CD14-positive monocyte (primary cell): ENCODE measurements around the gene RRAD. TPM values are rescaled to one million over a fixed set of nuclear protein-coding genes. Genes with fewer than 3 reads are reported as not detected.

Experiments used
- DNase-seq, 3 donors: peaks; one replicate each; pipeline ENCODE4 v3.0.0-alpha.2; 2011 to 2022
- H2AFZ ChIP-seq: 2 replicates; pipeline ENCODE4 v1.6.0; 2012; ENCODE audit warnings: mild to moderate bottlenecking, low read depth, low read length, inconsistent platforms; ENCODE audit not compliant: insufficient read depth, poor library complexity, severe bottlenecking
- H3K27ac ChIP-seq, 2 donors: 1 replicate in 1 of 2; 2 replicates in 1 of 2; pipeline ENCODE4 v1.5.1; 2012 to 2013; ENCODE audit warnings: low read length in 2 of 2, control low read depth in 1 of 2, inconsistent platforms in 1 of 2, low read depth in 1 of 2, mild to moderate bottlenecking in 1 of 2
- H3K27me3 ChIP-seq, 2 donors: one replicate each; pipeline versions ENCODE4 v1.6.0 to v1.6.1; 2011 to 2013; ENCODE audit warnings: low read length in 2 of 2; ENCODE audit not compliant: control insufficient read depth in 2 of 2, insufficient read depth in 2 of 2
- H3K36me3 ChIP-seq, 2 donors: replicated peaks in 1 of 2; 1 replicate in 1 of 2; 2 replicates in 1 of 2; pipeline versions ENCODE4 v1.5.1 to v1.6.1; 2012 to 2013; ENCODE audit warnings: low read length in 2 of 2, control low read depth in 1 of 2, inconsistent platforms in 1 of 2, mild to moderate bottlenecking in 1 of 2; ENCODE audit not compliant: insufficient read depth in 2 of 2, control insufficient read depth in 1 of 2
- H3K4me1 ChIP-seq, 2 donors: 1 replicate in 1 of 2; 2 replicates in 1 of 2; pipeline versions ENCODE4 v1.5.1 to v1.6.1; 2012 to 2013; ENCODE audit warnings: low read length in 2 of 2, control low read depth in 1 of 2, inconsistent platforms in 1 of 2, mild to moderate bottlenecking in 1 of 2, moderate library complexity in 1 of 2; ENCODE audit not compliant: insufficient read depth in 2 of 2, control insufficient read depth in 1 of 2
- H3K4me2 ChIP-seq: replicated peaks from 2 replicates; pipeline ENCODE3; 2012; ENCODE audit warnings: low read length, moderate library complexity, mild to moderate bottlenecking; ENCODE audit not compliant: poor library complexity, severe bottlenecking; ENCODE audit errors: extremely low read depth
- H3K4me3 ChIP-seq, 3 experiments: fragments of 200-600 bp in 1 of 3; sonication (generic) in 1 of 3; replicated peaks in 1 of 3; 1 replicate in 2 of 3; 2 replicates in 1 of 3; pipeline ENCODE4 v1.5.1; 2011 to 2013; ENCODE audit warnings: low read length in 3 of 3, mild to moderate bottlenecking in 3 of 3, control low read depth in 2 of 3, low read depth in 2 of 3, inconsistent platforms in 1 of 3, moderate library complexity in 1 of 3
- H3K79me2 ChIP-seq: 2 replicates; pipeline ENCODE4 v1.6.0; 2012; ENCODE audit warnings: mild to moderate bottlenecking, control low read depth, inconsistent platforms, low read length, moderate library complexity; ENCODE audit not compliant: insufficient read depth
- H3K9ac ChIP-seq: 2 replicates; pipeline ENCODE4 v1.6.0; 2017; ENCODE audit warnings: low read length, mild to moderate bottlenecking; ENCODE audit not compliant: insufficient read depth, poor library complexity, severe bottlenecking
- H3K9me3 ChIP-seq, 2 donors: replicated peaks in 1 of 2; 1 replicate in 1 of 2; 2 replicates in 1 of 2; pipeline versions ENCODE4 v1.5.1 to v1.6.1; 2012 to 2013; ENCODE audit warnings: low read length in 2 of 2, control low read depth in 1 of 2; ENCODE audit not compliant: control insufficient read depth in 1 of 2, insufficient read depth in 1 of 2
- H4K20me1 ChIP-seq: 2 replicates; pipeline ENCODE4 v1.6.0; 2012; ENCODE audit warnings: mild to moderate bottlenecking, low read length, control low read depth, moderate library complexity; ENCODE audit not compliant: insufficient read depth
- H3K27ac Mint-ChIP-seq, 7 donors: one replicate each; pipeline ENCODE4 v1.8.0; 2020; ENCODE audit warnings: mild to moderate bottlenecking in 7 of 7, mixed read lengths in 7 of 7, moderate library complexity in 6 of 7, inconsistent platforms in 2 of 7
- H3K27me3 Mint-ChIP-seq, 3 donors: one replicate each; pipeline ENCODE4 v1.8.0; 2021 to 2022; ENCODE audit warnings: low read depth in 3 of 3, mild to moderate bottlenecking in 3 of 3, mixed read lengths in 3 of 3, moderate library complexity in 3 of 3, inconsistent platforms in 1 of 3
- H3K36me3 Mint-ChIP-seq, 2 donors: one replicate each; pipeline ENCODE4 v1.8.0; 2020; ENCODE audit warnings: mixed read lengths in 2 of 2, inconsistent platforms in 1 of 2, mild to moderate bottlenecking in 1 of 2
- H3K4me1 Mint-ChIP-seq: one replicate; pipeline ENCODE4 v1.8.0; 2020; ENCODE audit warnings: mild to moderate bottlenecking, mixed read lengths
- H3K4me3 Mint-ChIP-seq, 2 donors: one replicate each; pipeline ENCODE4 v1.8.0; 2020; ENCODE audit warnings: mild to moderate bottlenecking in 2 of 2, mixed read lengths in 2 of 2, moderate library complexity in 1 of 2
- H3K9me3 Mint-ChIP-seq, 7 donors: one replicate each; pipeline ENCODE4 v1.8.0; 2020 to 2022; ENCODE audit warnings: mixed read lengths in 7 of 7, mild to moderate bottlenecking in 6 of 7, moderate library complexity in 6 of 7, inconsistent platforms in 2 of 7
- WGBS: methylation state at CpG from one replicate; pipeline ENCODE4 v1.1.5; 2013; ENCODE audit warnings: missing lambda C conversion rate; ENCODE audit not compliant: insufficient coverage; 5-methylcytosine and 5-hydroxymethylcytosine counted together
- intact Hi-C, 2 donors: fragments of 100-400 bp; cut with micrococcal nuclease; formaldehyde crosslinking; loops; one replicate each; pipeline versions ENCODE4 v1.15.0 to v1.15.1; 2023
- polyA plus RNA-seq, 3 donors: library from polyadenylated mRNA; depleted of rRNA in 1 of 3; unstranded in 2 of 3; stranded (reverse) in 1 of 3; fragments of 300-500 nt in 2 of 3; fragments of >200 nt in 1 of 3; fragmentation: Illumina TruSeq in 2 of 3; gene quantifications; 1 replicate in 2 of 3; 2 replicates in 1 of 3; pipeline ENCODE4 v1.2.3, GENCODE V29; 2012 to 2021
- TF ChIP-seq, protein P1 (sequence below): fragments of 200-600 bp; IDR thresholded peaks from one replicate; pipeline ENCODE4 v1.8.0; 2022; ENCODE audit warnings: antibody characterized with exemption, mild to moderate bottlenecking

The RRAD gene
- polyA plus RNA-seq, 3 donors = 0.42 to 1.9 (median 0.55) TPM

DNA sequence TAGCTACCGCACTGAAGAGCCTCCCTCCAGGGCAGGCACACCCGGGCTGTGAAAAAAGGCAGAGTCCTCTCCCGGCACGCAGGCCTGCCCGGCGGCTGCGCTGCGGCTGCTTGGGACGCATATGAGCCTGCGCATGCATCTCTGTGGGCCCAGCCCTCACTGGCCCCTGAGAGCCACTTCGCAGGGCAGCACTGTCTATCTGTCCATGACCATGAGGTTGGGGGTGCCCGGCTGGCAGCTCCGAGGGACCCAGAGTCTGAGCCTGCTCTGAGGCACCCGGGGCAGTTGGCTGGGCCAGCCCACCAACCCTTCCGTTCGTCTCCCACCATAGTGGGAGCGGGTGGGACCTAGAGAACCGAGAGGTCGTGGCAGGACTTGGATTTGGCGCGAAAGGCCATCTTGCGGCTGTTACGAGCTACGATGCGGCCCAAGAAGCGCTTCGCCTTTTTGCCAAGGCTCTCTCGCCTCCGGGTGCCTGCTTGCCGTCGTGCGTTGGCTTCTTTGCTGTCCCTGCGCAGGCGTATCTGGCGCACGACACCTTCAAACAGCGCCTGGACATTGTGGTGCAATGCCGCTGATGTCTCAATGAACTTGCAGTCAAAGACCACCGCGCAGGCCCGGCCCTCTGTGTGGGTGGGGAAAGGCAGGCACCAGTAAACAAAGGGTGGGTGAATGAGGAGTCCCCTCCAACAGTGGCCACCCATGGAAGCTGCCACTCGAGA is 3.4 kb downstream of the RRAD start:
- 73% methylated on average over 37 of the region's 42 CpGs for WGBS
- Histone ChIP-seq H3K4me2 (no peak overlapping the region), H3K9me3 (peaks cover 0 to 6% of the 10 kb centered on the region in 2 donors), H2AFZ (no peak overlapping the region), H3K4me3 (no peak overlapping the region), H3K4me1 (peaks cover 14 to 18% of the 10 kb centered on the region in 2 donors), H3K27ac (no peak overlapping the region), H4K20me1 (no peaks in the 10 kb centered on the region), H3K9ac (no peak overlapping the region), H3K36me3 (no peaks in the 10 kb centered on the region), H3K27me3 (peaks cover 17 to 66% of the 10 kb centered on the region in 2 donors), H3K79me2 (no peaks in the 10 kb centered on the region)
- Mint-ChIP-seq H3K9me3 (peaks cover 0 to 13% (median 9%) of the 10 kb centered on the region in 7 donors), H3K36me3 (peaks cover 6 to 7% of the 10 kb centered on the region in 2 donors), H3K27ac (no peak overlapping the region), H3K4me1 (peaks cover 16% of the 10 kb centered on the region), H3K4me3 (peak overlapping the region in 1 of 2 donors; percentile 73), H3K27me3 (peaks cover 54 to 76% (median 60%) of the 10 kb centered on the region in 3 donors)
- no peak for DNase-seq
- intact Hi-C loops = no loop called here
- TF ChIP-seq, protein P1, sequence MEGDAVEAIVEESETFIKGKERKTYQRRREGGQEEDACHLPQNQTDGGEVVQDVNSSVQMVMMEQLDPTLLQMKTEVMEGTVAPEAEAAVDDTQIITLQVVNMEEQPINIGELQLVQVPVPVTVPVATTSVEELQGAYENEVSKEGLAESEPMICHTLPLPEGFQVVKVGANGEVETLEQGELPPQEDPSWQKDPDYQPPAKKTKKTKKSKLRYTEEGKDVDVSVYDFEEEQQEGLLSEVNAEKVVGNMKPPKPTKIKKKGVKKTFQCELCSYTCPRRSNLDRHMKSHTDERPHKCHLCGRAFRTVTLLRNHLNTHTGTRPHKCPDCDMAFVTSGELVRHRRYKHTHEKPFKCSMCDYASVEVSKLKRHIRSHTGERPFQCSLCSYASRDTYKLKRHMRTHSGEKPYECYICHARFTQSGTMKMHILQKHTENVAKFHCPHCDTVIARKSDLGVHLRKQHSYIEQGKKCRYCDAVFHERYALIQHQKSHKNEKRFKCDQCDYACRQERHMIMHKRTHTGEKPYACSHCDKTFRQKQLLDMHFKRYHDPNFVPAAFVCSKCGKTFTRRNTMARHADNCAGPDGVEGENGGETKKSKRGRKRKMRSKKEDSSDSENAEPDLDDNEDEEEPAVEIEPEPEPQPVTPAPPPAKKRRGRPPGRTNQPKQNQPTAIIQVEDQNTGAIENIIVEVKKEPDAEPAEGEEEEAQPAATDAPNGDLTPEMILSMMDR = no peak

DNA sequence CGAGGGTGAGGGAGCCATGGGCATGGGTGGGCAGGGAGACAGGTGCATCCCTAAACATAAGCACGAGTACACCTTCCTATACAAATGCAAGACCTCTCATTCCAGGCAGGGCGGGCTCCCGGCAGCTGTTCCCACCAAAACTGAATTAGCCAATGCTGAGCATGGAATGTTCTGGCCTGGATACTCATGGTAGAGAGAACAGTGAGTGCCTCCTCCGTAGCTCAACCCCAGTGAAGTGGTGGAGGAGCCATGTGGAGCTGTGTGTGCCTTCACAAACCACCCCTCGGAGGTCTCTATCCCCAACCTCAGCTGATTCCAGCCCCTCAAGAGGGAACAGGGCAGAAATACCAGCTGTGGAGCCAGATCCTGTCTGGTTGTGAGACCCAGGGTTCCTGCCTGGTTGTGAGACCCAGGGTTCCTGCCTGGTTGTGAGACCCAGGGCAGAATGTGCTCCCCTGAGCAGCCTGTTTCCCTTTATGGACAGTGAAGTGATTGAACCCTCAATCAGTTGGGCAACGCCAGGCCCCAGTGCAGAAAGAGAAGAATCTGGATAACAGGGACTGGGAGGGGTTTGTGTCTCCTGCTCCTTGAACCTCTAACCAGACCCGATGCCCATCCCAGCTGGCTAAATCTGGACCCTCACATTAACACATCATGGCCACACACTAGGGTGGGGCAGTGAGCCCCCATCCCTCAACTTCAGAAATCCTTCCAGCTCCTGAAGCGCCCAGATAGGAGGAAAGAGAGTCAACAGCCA is 4.2 kb downstream of the RRAD start:
- H3K36me3 Mint-ChIP-seq = peaks cover 3 to 7% of the 10 kb centered on the region in 2 donors
- intact Hi-C loops = no loop called here
- no peak for DNase-seq
- Histone ChIP-seq H3K36me3 (no peaks in the 10 kb centered on the region), H3K4me1 (peaks cover 11 to 17% of the 10 kb centered on the region in 2 donors), H3K9ac (no peak overlapping the region), H2AFZ (no peak overlapping the region), H3K79me2 (no peaks in the 10 kb centered on the region), H3K4me2 (no peak overlapping the region), H4K20me1 (no peaks in the 10 kb centered on the region), H3K4me3 (no peak overlapping the region), H3K9me3 (peaks cover 0 to 6% of the 10 kb centered on the region in 2 donors), H3K27me3 (peaks cover 17 to 58% of the 10 kb centered on the region in 2 donors), H3K27ac (no peak overlapping the region)
- peaks cover 46 to 68% (median 54%) of the 10 kb centered on the region in 3 donors for H3K27me3 Mint-ChIP-seq
- H3K27ac Mint-ChIP-seq = no peak overlapping the region
- peaks cover 0 to 11% (median 8%) of the 10 kb centered on the region in 7 donors for H3K9me3 Mint-ChIP-seq
- no CpG with 5 or more reads among the region's 9 CpGs for WGBS
- H3K4me3 Mint-ChIP-seq = peak overlapping the region in 1 of 2 donors; percentile 73
- TF ChIP-seq, protein P1 = no peak
- H3K4me1 Mint-ChIP-seq = peaks cover 14% of the 10 kb centered on the region
